Measurements from ENCODE around the gene CFAP46.

DNA sequence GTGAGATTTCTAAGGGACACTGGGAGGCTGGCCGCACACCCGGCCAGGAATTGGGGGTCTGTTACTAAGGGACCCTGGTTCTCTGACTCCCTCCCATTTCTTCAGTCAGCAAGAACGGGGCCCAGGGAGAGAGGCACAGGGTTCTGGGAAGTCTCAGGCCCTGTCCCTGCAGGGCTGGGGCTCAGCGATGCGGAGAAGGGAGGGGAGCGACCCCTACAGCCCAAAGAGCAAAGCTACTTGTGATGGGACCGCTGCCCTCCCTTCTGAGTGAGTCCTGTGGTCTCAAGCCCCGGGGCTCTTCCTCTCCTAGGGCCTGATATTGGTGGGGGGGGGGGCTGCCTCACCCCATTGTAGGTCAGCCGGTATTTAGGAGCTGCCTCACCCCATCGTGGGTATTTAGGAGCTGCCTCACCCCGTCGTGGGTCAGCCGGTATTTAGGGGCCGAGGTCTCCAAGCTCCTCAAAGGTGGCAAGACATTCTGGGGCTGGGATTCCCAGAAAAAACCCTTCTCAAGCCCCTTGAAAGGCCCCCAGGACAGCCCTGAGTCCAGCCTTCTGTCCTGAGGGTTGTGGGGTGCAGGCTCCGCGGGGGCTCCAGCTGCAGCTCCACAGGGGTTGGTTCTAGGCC lies 139.6 kb downstream of the CFAP46 start:
- TF ChIP-seq, protein P1, sequence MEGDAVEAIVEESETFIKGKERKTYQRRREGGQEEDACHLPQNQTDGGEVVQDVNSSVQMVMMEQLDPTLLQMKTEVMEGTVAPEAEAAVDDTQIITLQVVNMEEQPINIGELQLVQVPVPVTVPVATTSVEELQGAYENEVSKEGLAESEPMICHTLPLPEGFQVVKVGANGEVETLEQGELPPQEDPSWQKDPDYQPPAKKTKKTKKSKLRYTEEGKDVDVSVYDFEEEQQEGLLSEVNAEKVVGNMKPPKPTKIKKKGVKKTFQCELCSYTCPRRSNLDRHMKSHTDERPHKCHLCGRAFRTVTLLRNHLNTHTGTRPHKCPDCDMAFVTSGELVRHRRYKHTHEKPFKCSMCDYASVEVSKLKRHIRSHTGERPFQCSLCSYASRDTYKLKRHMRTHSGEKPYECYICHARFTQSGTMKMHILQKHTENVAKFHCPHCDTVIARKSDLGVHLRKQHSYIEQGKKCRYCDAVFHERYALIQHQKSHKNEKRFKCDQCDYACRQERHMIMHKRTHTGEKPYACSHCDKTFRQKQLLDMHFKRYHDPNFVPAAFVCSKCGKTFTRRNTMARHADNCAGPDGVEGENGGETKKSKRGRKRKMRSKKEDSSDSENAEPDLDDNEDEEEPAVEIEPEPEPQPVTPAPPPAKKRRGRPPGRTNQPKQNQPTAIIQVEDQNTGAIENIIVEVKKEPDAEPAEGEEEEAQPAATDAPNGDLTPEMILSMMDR (IDR thresholded peaks at IDR 0.05), result no peak
- no peak for TF ChIP-seq EZH2 (IDR thresholded peaks at IDR 0.05; ENCODE audit: borderline replicate concordance, insufficient read depth, low read depth, low read length, poor library complexity, severe bottlenecking)
